Upper lobe of left lung (tissue), 6 donors: ENCODE results near the gene RABGAP1. TPM values are rescaled to one million over a fixed set of nuclear protein-coding genes. Genes with fewer than 3 reads are reported as not detected.

ENCODE experiments used
- ATAC-seq, 2 donors: fragments of 200-7000 bp; cut with Tn5 transposase; one replicate each; pipeline ENCODE4 v1.9.1; 2022; ENCODE audit warnings: mild to moderate bottlenecking in 2 of 2, moderate library complexity in 2 of 2; ENCODE audit not compliant: low FRiP score in 2 of 2
- DNase-seq, 2 donors: peaks; one replicate each; pipeline ENCODE4 v3.0.0-alpha.2; 2019 to 2020
- H3K27ac ChIP-seq, 4 donors: fragments of 200-600 bp; sonication (generic); one replicate each; pipeline ENCODE4 v1.5.1; 2016 to 2019
- H3K27me3 ChIP-seq, 4 donors: fragments of 200-600 bp; sonication (generic); one replicate each; pipeline ENCODE4 v1.5.1; 2017 to 2019
- H3K36me3 ChIP-seq, 4 donors: fragments of 200-600 bp; sonication (generic); one replicate each; pipeline ENCODE4 v1.5.1; 2016 to 2019
- H3K4me1 ChIP-seq, 4 donors: fragments of 200-600 bp; sonication (generic); one replicate each; pipeline ENCODE4 v1.5.1; 2018 to 2019
- H3K4me3 ChIP-seq, 4 donors: fragments of 200-600 bp; sonication (generic); one replicate each; pipeline ENCODE4 v1.5.1; 2017 to 2019; ENCODE audit warnings: mild to moderate bottlenecking in 2 of 4, moderate library complexity in 1 of 4
- H3K9me3 ChIP-seq, 4 donors: fragments of 200-600 bp; sonication (generic); one replicate each; pipeline ENCODE4 v1.5.1; 2018 to 2019
- EP300 ChIP-seq, 4 donors: sonication (generic); formaldehyde crosslinking; IDR thresholded peaks; one replicate each; pipeline ENCODE4 v1.5.1; 2017; ENCODE audit warnings: antibody characterized with exemption in 4 of 4, control low read depth in 2 of 4
- POLR2A ChIP-seq, 4 donors: fragments of 450-650 bp; IDR thresholded peaks; one replicate each; pipeline ENCODE4 v1.5.1; 2016 to 2017; ENCODE audit warnings: antibody characterized with exemption in 4 of 4, mild to moderate bottlenecking in 2 of 4
- POLR2AphosphoS5 ChIP-seq, 2 donors: sonication (generic); formaldehyde crosslinking; IDR thresholded peaks; one replicate each; pipeline ENCODE4 v1.5.1; 2017; ENCODE audit warnings: antibody characterized with exemption in 2 of 2
- WGBS, 2 donors: methylation state at CpG; one replicate each; pipeline ENCODE4 v1.1.5; 2017 to 2018; 5-methylcytosine and 5-hydroxymethylcytosine counted together
- total RNA-seq, 6 donors: library from RNA; depleted of rRNA in 4 of 6; stranded (reverse); fragments of >200 nt in 4 of 6; gene quantifications; one replicate each; pipeline versions ENCODE4 v1.1.0 to v1.2.1, GENCODE V29; 2016 to 2021
- TF ChIP-seq, protein P1 (sequence below), 6 experiments: fragments of 450-650 bp in 4 of 6; fragments of 200-600 bp in 2 of 6; sonication (generic) in 2 of 6; IDR thresholded peaks; one replicate each; pipeline ENCODE4 v1.5.1; 2016 to 2019; ENCODE audit warnings: antibody characterized with exemption in 6 of 6
- donor health status: DM: no; HTN: no; CAD: no; lungs with moderate emphysema.
- donor health status: DM: no; HTN: yes; CAD: no; lungs with severe emphysema.

RABGAP1 gene
- total RNA-seq, 6 donors from 2014 or later: 41.7 to 147 (median 62.6) TPM

DNA sequence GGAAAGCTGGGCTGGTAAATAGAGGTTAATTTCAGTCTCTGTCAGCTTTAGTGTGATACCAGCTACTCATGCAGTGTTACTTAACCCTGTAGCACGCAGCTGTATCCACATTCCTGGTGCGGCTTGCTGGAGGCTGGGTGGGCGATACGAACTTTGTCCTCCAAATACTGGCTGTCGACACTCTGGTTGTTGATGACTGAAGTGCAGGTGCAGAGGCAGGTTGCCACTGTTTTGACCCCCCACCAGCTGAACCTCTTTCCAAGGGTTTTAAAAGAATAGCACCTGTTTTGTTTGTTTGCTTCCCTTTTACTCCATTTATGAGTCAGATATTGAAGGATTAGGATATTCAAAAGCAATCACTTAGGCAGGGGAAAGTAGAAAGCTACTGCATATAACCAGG is 4.4 kb upstream of the RABGAP1 start:
- Histone ChIP-seq H3K4me1 (peaks cover 17 to 31% (median 23%) of the 10 kb centered on the region in 4 donors), H3K4me3 (no peak overlapping the region), H3K27ac (no peak overlapping the region), H3K27me3 (no peaks in the 10 kb centered on the region), H3K36me3 (peaks cover 0 to 33% (median 5%) of the 10 kb centered on the region in 4 donors), H3K9me3 (no peaks in the 10 kb centered on the region)
- no peak for TF ChIP-seq POLR2AphosphoS5 (IDR thresholded peaks at IDR 0.05)
- TF ChIP-seq EP300 (IDR thresholded peaks at IDR 0.05): no peak
- TF ChIP-seq, protein P1, sequence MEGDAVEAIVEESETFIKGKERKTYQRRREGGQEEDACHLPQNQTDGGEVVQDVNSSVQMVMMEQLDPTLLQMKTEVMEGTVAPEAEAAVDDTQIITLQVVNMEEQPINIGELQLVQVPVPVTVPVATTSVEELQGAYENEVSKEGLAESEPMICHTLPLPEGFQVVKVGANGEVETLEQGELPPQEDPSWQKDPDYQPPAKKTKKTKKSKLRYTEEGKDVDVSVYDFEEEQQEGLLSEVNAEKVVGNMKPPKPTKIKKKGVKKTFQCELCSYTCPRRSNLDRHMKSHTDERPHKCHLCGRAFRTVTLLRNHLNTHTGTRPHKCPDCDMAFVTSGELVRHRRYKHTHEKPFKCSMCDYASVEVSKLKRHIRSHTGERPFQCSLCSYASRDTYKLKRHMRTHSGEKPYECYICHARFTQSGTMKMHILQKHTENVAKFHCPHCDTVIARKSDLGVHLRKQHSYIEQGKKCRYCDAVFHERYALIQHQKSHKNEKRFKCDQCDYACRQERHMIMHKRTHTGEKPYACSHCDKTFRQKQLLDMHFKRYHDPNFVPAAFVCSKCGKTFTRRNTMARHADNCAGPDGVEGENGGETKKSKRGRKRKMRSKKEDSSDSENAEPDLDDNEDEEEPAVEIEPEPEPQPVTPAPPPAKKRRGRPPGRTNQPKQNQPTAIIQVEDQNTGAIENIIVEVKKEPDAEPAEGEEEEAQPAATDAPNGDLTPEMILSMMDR (IDR thresholded peaks at IDR 0.05): no peak
- TF ChIP-seq POLR2A (IDR thresholded peaks at IDR 0.05): no peak
- 97 to 100% methylated on average over 5 of the region's 5 CpGs for WGBS, 2 donors
- DNase-seq (no peak), ATAC-seq (no peak)

DNA sequence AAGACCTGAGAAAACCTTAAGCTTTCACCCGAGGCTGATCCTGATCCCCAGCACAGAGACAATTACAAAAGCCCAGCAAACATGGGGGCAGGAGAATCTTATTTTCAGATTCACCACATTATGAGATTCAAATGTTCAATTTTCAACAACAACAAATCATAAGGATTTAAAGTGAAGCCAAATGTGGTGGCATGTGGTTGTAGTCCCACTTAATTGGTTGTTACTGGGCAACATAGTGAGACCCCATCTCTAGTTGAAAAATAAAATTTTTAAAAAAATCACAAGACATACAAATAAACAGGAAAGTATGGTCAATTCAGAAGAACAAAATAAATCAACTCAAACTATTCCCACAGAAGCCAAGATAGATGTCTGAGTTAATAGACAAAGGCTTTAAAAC is 3.9 kb upstream of the RABGAP1 start:
- WGBS, 2 donors: 76 to 82% methylated on average over 1 of the region's 1 CpG

DNA sequence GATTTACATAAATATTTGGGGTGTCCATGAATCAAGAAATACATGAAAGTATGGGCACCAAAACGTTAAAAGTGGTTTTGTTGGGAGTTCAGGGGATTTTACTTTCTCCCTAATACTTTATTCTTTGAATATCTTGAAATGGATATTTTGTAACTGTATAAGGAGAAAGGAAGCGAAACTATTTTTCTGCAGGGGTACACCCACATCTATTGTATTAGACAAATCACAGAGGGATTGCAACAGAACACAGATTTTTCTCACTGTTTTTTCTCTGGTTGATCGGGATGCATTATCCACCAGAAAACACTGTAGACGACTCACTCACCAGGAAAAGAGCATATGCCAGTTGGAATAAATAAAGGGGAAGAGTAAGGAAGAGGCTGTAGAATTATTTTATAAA is 1.2 kb upstream of the RABGAP1 start:
- ATAC-seq: no peak
- TF ChIP-seq POLR2A (IDR thresholded peaks at IDR 0.05) (no peak), EP300 (IDR thresholded peaks at IDR 0.05) (no peak)
- no peak overlapping the region for H3K4me3 ChIP-seq

More for the DNA sequence above, 3.9 kb upstream of the RABGAP1 start:
- H3K27ac ChIP-seq: no peak overlapping the region
- no peaks in the 10 kb centered on the region for H3K27me3 ChIP-seq
- H3K36me3 ChIP-seq: peaks cover 0 to 33% (median 5%) of the 10 kb centered on the region in 4 donors
- ATAC-seq (no peak), DNase-seq (no peak)
- TF ChIP-seq POLR2A (IDR thresholded peaks at IDR 0.05) (no peak), EP300 (IDR thresholded peaks at IDR 0.05) (no peak), POLR2AphosphoS5 (IDR thresholded peaks at IDR 0.05) (no peak)
- TF ChIP-seq, protein P1 (IDR thresholded peaks at IDR 0.05): no peak
- no peaks in the 10 kb centered on the region for H3K9me3 ChIP-seq
- no peak overlapping the region for H3K4me3 ChIP-seq
- H3K4me1 ChIP-seq: peaks cover 19 to 35% (median 26%) of the 10 kb centered on the region in 4 donors

DNA sequence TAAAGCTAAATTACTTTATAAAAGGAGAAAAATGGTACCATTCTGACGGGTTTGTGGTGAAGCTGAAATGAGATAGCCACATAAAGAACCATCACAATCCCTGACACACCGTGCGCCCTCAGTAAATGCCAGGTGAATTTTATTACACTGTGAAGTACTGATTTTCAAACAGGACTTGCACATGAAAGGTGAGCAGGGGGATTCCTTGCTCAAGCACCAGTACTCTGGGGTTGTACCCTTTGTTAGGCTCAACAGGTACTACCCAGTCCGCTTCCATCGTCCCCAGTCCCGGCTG is 419 bp upstream of the RABGAP1 start:
- H3K4me3 ChIP-seq: peak overlapping the region in 3 of 4 donors; percentile 83 to 89 (median 87)
- 36 to 40% methylated on average over 6 of the region's 6 CpGs for WGBS, 2 donors

More for the DNA sequence above, 1.2 kb upstream of the RABGAP1 start:
- WGBS, 2 donors: 81 to 86% methylated on average over 4 of the region's 4 CpGs
- no peaks in the 10 kb centered on the region for H3K27me3 ChIP-seq
- peaks cover 0 to 33% (median 5%) of the 10 kb centered on the region in 4 donors for H3K36me3 ChIP-seq
- H3K9me3 ChIP-seq: no peaks in the 10 kb centered on the region
- H3K4me1 ChIP-seq: peaks cover 11 to 25% (median 19%) of the 10 kb centered on the region in 4 donors
- DNase-seq: no peak
- H3K27ac ChIP-seq: no peak overlapping the region

DNA sequence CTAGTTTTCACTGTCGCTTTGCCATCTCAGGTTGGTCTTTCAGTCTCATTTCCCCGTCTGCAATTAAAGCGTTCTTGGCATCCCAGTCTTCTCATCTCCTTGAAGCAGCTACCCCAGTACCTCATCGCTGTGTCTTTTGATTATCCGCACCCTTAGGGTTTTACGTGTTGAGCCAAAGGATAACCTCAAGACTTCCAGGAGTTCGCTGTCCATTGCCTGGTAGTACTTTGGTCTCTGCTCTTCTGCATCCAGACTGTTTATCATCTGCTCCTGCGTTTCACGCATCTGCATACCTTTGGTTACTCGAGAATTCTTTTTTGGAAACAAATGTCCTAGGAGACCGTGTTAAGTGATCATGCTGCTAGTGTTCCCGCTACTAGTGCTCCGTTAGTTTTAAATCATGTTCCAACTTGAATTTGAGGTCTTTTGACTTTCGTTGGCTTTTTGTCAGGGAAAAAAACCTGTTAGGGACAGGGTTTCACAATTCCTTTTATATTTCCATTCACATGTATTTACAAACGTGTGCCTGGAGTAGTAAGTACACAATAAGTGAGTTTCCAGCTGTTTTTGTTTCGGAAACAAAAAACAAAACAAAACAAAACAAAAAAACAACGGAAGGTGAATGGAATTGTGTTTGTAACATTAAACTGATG is 888 bp downstream of the RABGAP1 start:
- no peak for DNase-seq
- H3K27me3 ChIP-seq: no peaks in the 10 kb centered on the region
- ATAC-seq: peak in 1 of 2 donors; percentile 22
- TF ChIP-seq, protein P1 (IDR thresholded peaks at IDR 0.05): no peak
- TF ChIP-seq POLR2AphosphoS5 (IDR thresholded peaks at IDR 0.05): no peak
- no peak for TF ChIP-seq EP300 (IDR thresholded peaks at IDR 0.05)
- TF ChIP-seq POLR2A (IDR thresholded peaks at IDR 0.05): no peak
- no peaks in the 10 kb centered on the region for H3K9me3 ChIP-seq
- WGBS, 2 donors: 11 to 12% methylated on average over 17 of the region's 17 CpGs
- H3K4me3 ChIP-seq: peak overlapping the region; percentile 37 to 89 (median 85)
- H3K4me1 ChIP-seq: peaks cover 14 to 32% (median 25%) of the 10 kb centered on the region in 4 donors
- peaks cover 0 to 23% (median 4%) of the 10 kb centered on the region in 4 donors for H3K36me3 ChIP-seq
- H3K27ac ChIP-seq: peak overlapping the region; percentile 87 to 96 (median 92)

More for the DNA sequence above, 419 bp upstream of the RABGAP1 start:
- Histone ChIP-seq H3K9me3 (no peaks in the 10 kb centered on the region), H3K27me3 (no peaks in the 10 kb centered on the region), H3K27ac (peak overlapping the region in 3 of 4 donors; percentile 87 to 96 (median 94)), H3K4me1 (peaks cover 11 to 25% (median 22%) of the 10 kb centered on the region in 4 donors), H3K36me3 (peaks cover 0 to 32% (median 5%) of the 10 kb centered on the region in 4 donors)
- no peak for DNase-seq
- TF ChIP-seq, protein P1 (IDR thresholded peaks at IDR 0.05): no peak
- TF ChIP-seq EP300 (IDR thresholded peaks at IDR 0.05) (no peak), POLR2A (IDR thresholded peaks at IDR 0.05) (no peak), POLR2AphosphoS5 (IDR thresholded peaks at IDR 0.05) (no peak)
- no peak for ATAC-seq
